Ectodermal cell (in vitro differentiated cells): Measurements from ENCODE around the gene HDGFL2.

Source experiments
- H3K27ac ChIP-seq: 2 replicates; pipeline ENCODE4 v1.7.0; 2013; ENCODE audit warnings: mild to moderate bottlenecking, low read depth, low read length; ENCODE audit not compliant: insufficient read depth, poor library complexity, severe bottlenecking
- H3K27me3 ChIP-seq: 2 replicates; pipeline ENCODE4 v1.7.0; 2013; ENCODE audit warnings: mild to moderate bottlenecking, low read length; ENCODE audit not compliant: insufficient read depth, control insufficient read depth, poor library complexity, severe bottlenecking
- H3K36me3 ChIP-seq: one replicate; pipeline ENCODE4 v1.7.0; 2013; ENCODE audit warnings: low read length; ENCODE audit not compliant: control insufficient read depth, insufficient read depth
- H3K4me1 ChIP-seq: one replicate; pipeline ENCODE4 v1.7.0; 2013; ENCODE audit warnings: low read length; ENCODE audit not compliant: control insufficient read depth, insufficient read depth
- H3K4me3 ChIP-seq: 2 replicates; pipeline ENCODE4 v1.7.0; 2013; ENCODE audit warnings: low read depth, low read length, control low read depth; ENCODE audit not compliant: insufficient read depth
- H3K9me3 ChIP-seq: 2 replicates; pipeline ENCODE4 v1.7.0; 2013; ENCODE audit warnings: mild to moderate bottlenecking, low read length, moderate library complexity; ENCODE audit not compliant: control insufficient read depth
- WGBS, 2 experiments: methylation state at CpG; one replicate each; pipeline ENCODE4 v1.1.7; 2013; ENCODE audit warnings: missing lambda C conversion rate in 2 of 2; 5-methylcytosine and 5-hydroxymethylcytosine counted together

HDGFL2 gene

GRCh38 chr19:4542896-4543841 is 71.1 kb downstream of the HDGFL2 start:
- H3K4me3 ChIP-seq: no peak overlapping the region
- no peaks in the 10 kb centered on the region for H3K36me3 ChIP-seq
- 96% methylated on average over 76 to 77 of the region's 77 CpGs for WGBS, 2 experiments
- no peaks in the 10 kb centered on the region for H3K9me3 ChIP-seq
- no peaks in the 10 kb centered on the region for H3K27me3 ChIP-seq
- no peak overlapping the region for H3K27ac ChIP-seq
- no peaks in the 10 kb centered on the region for H3K4me1 ChIP-seq

- Histone ChIP-seq H3K36me3 (no peaks in the 10 kb centered on the region), H3K27ac (no peak overlapping the region), H3K4me3 (no peak overlapping the region), H3K27me3 (no peaks in the 10 kb centered on the region), H3K4me1 (no peaks in the 10 kb centered on the region), H3K9me3 (no peaks in the 10 kb centered on the region)
- 95% methylated on average over 84 to 86 of the region's 87 CpGs for WGBS, 2 experiments
These were observed 71.9 kb downstream of the HDGFL2 start for GRCh38 chr19:4543842-4544647.

- no peak overlapping the region for H3K27ac ChIP-seq
- H3K36me3 ChIP-seq: peaks cover 16% of the 10 kb centered on the region
- H3K4me3 ChIP-seq: no peak overlapping the region
- no peaks in the 10 kb centered on the region for H3K4me1 ChIP-seq
- H3K9me3 ChIP-seq: no peaks in the 10 kb centered on the region
- 94 to 95% methylated on average over 32 of the region's 32 CpGs for WGBS, 2 experiments
- H3K27me3 ChIP-seq: no peaks in the 10 kb centered on the region
These were observed 75.5 kb downstream of the HDGFL2 start for GRCh38 chr19:4547303-4548237.

- H3K4me1 ChIP-seq: no peaks in the 10 kb centered on the region
- 90 to 93% methylated on average over 14 of the region's 14 CpGs for WGBS, 2 experiments
- H3K9me3 ChIP-seq: no peaks in the 10 kb centered on the region
- no peaks in the 10 kb centered on the region for H3K27me3 ChIP-seq
- H3K27ac ChIP-seq: no peak overlapping the region
- no peak overlapping the region for H3K4me3 ChIP-seq
- peaks cover 18% of the 10 kb centered on the region for H3K36me3 ChIP-seq
These were observed 76.1 kb downstream of the HDGFL2 start for GRCh38 chr19:4548238-4548584.

GRCh38 chr19:4550018-4550417 is 77.9 kb downstream of the HDGFL2 start:
- Histone ChIP-seq H3K27me3 (no peaks in the 10 kb centered on the region), H3K4me3 (no peak overlapping the region), H3K9me3 (no peaks in the 10 kb centered on the region), H3K27ac (no peak overlapping the region), H3K36me3 (peaks cover 18% of the 10 kb centered on the region), H3K4me1 (no peaks in the 10 kb centered on the region)
- 96 to 97% methylated on average over 18 of the region's 18 CpGs for WGBS, 2 experiments

- 90 to 91% methylated on average over 26 of the region's 26 CpGs for WGBS, 2 experiments
- Histone ChIP-seq H3K36me3 (peaks cover 18% of the 10 kb centered on the region), H3K4me3 (no peak overlapping the region), H3K9me3 (no peaks in the 10 kb centered on the region), H3K4me1 (no peaks in the 10 kb centered on the region), H3K27me3 (no peaks in the 10 kb centered on the region), H3K27ac (no peak overlapping the region)
These were observed 78.5 kb downstream of the HDGFL2 start for GRCh38 chr19:4550479-4551050.
